Breast epithelium (tissue), 3 donors: ENCODE results near the gene EIF3K.

Experiments
- POLR2AphosphoS5 ChIP-seq, 3 donors: sonication (generic); formaldehyde crosslinking; IDR thresholded peaks; one replicate each; pipeline ENCODE4 v1.6.1; 2017; ENCODE audit warnings: antibody characterized with exemption in 3 of 3
- TF ChIP-seq, protein P1 (sequence below), 3 donors: fragments of 450-650 bp; IDR thresholded peaks; one replicate each; pipeline ENCODE4 v1.5.1; 2016 to 2017; ENCODE audit warnings: antibody characterized with exemption in 3 of 3, mild to moderate bottlenecking in 3 of 3, moderate library complexity in 3 of 3

DNA sequence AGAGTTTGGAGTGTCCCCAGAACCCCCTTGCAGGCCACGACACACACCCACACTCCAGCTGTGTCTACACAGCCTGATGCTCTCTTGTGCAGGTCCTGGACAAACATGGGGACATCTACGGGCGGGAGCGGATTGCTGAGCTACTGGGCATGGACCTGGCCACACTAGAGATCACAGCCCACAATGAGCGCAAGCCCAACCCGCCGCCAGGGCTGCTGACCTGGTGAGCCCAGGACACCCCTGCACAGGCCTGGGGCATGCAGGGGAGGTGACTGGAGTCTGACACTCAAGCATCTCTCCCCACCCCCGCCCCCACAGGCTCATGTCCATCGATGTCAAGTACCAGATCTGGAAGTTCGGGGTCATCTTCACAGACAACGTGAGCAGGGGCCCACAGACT lies 41.2 kb upstream of the EIF3K start:
- TF ChIP-seq POLR2AphosphoS5 (IDR thresholded peaks at IDR 0.05), result no peak
- TF ChIP-seq, protein P1, sequence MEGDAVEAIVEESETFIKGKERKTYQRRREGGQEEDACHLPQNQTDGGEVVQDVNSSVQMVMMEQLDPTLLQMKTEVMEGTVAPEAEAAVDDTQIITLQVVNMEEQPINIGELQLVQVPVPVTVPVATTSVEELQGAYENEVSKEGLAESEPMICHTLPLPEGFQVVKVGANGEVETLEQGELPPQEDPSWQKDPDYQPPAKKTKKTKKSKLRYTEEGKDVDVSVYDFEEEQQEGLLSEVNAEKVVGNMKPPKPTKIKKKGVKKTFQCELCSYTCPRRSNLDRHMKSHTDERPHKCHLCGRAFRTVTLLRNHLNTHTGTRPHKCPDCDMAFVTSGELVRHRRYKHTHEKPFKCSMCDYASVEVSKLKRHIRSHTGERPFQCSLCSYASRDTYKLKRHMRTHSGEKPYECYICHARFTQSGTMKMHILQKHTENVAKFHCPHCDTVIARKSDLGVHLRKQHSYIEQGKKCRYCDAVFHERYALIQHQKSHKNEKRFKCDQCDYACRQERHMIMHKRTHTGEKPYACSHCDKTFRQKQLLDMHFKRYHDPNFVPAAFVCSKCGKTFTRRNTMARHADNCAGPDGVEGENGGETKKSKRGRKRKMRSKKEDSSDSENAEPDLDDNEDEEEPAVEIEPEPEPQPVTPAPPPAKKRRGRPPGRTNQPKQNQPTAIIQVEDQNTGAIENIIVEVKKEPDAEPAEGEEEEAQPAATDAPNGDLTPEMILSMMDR (IDR thresholded peaks at IDR 0.05), result no peak
